GM12874 (cell line): ENCODE data around the gene IRF2BPL.

Source experiments
- CTCF ChIP-seq: IDR thresholded peaks from 2 replicates; pipeline ENCODE4 v1.5.1; 2011; ENCODE audit warnings: low read depth, mild to moderate bottlenecking, control low read depth, low read length, moderate library complexity; ENCODE audit not compliant: insufficient read depth

Gene IRF2BPL

GRCh38 chr14:77022236-77022852 is 6.2 kb downstream of the IRF2BPL start:
- no peak for TF ChIP-seq CTCF

GRCh38 chr14:77018785-77019184 is 9.7 kb downstream of the IRF2BPL start:
- TF ChIP-seq CTCF, result no peak

GRCh38 chr14:77017666-77018065 is 10.8 kb downstream of the IRF2BPL start:
- no peak for TF ChIP-seq CTCF

GRCh38 chr14:77014734-77015133 is 13.8 kb downstream of the IRF2BPL start:
- no peak for TF ChIP-seq CTCF

- no peak for TF ChIP-seq CTCF
Observed at GRCh38 chr14:77014004-77014604, 14.4 kb downstream of the IRF2BPL start.

- TF ChIP-seq CTCF, result no peak
Observed at GRCh38 chr14:77012193-77012765, 16.2 kb downstream of the IRF2BPL start.

- no peak for TF ChIP-seq CTCF
Observed at GRCh38 chr14:77011245-77011644, 17.3 kb downstream of the IRF2BPL start.
